ENCODE data around the gene RTN4R.

RTN4R gene

GRCh38 chr22:20248461-20248978, 19.6 kb downstream of the RTN4R start:
- DNase-seq (ENCODE audit: low read depth) = no peak
- no peak overlapping the region for H3K4me3 ChIP-seq (ENCODE audit: low read length)
- no peak for TF ChIP-seq CTCF (conservative IDR thresholded peaks at IDR 0.05; ENCODE audit: low read depth, low read length)

DNA sequence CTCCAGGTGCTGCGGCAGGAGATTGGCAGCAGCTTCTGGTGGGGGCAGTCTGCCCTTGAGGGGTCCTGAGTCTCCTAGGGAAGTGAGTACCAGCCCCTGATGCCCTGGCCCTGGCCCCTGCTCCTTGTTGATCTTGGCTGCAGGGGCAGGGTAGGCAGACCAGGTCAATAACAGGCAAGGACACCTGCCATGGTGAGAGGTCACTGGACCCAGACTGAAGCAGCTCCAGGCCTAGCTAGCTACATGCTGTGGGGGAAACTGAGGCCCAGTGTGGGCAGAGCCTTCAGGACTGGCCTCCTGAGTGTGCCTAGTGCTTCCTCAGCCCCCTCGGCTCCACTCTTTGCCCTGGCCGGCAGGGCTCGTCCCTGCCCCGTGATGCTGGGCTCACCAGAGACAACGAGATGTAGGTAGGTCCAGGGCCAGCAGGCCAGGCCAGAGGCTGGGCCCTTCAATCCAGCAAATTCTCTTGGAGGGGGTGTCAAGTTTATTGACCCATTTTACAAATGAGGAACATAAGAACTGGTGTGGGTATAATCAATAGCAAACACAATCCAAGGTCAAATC, 20.4 kb downstream of the RTN4R start:
- no peak for TF ChIP-seq CTCF (conservative IDR thresholded peaks at IDR 0.05; ENCODE audit: low read depth, low read length)
- no peak overlapping the region for H3K4me3 ChIP-seq (ENCODE audit: low read length)
- DNase-seq (ENCODE audit: low read depth) = no peak

DNA sequence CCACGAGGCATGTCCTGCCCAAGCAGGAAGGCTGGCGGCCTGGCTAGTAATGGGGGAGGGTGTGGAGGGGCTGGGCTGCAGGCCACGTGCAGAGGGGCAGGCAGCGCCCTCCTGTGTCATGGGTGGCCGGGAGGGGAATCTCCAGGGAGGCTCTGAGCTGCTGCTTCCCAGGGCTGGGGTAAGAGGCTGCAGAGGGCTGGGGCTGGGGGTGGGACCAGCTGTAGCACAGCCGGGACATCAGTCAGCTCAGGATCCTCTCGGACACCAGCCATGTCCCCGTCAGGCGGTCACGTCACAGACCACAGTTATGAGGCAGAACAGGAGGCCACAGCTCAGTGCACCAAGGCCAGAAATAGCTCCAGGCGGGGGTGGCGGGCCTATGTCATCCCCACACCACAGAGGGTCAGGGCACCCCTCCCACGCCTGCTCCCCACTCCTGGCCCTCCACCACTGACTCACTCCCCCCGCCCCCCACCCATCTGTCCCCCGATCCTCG, 21.1 kb downstream of the RTN4R start:
- DNase-seq (ENCODE audit: low read depth) = no peak
- no peak for TF ChIP-seq CTCF (conservative IDR thresholded peaks at IDR 0.05; ENCODE audit: low read depth, low read length)
- H3K4me3 ChIP-seq (ENCODE audit: low read length) = no peak overlapping the region

DNA sequence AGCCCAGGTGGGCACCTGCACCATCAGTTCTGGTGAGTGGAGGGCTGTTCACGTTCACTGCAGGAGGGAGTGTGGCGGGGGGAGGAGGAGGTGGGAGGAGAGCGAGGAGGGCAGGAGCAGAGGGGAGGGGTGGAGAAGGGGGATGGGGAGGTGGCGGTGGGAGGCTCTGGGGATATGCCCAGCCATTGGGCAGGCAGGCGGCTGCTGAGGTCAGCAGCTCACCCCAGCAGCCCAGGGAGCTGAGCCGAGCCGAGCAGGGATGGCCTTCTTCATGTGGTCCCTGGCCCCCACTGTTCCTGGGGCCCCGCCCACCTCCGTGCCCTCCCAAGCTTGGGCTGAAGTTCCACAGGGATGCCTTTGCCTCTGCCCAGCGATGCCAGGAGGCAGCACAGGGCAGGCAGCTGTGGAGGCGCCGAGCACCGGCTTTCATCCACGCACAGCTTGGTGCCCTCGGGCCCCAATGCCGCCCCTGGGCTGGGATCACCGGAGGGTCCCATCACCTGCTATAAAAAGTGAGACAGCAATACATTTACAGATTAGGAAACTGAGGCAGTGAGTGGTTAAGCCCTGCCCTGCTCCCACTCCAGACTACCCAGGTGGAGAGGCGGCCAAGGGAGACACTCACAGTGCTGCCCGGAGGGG, 21.6 kb downstream of the RTN4R start:
- no peak overlapping the region for H3K4me3 ChIP-seq (ENCODE audit: low read length)
- DNase-seq (ENCODE audit: low read depth) = no peak
- TF ChIP-seq CTCF (conservative IDR thresholded peaks at IDR 0.05; ENCODE audit: low read depth, low read length) = no peak

DNA sequence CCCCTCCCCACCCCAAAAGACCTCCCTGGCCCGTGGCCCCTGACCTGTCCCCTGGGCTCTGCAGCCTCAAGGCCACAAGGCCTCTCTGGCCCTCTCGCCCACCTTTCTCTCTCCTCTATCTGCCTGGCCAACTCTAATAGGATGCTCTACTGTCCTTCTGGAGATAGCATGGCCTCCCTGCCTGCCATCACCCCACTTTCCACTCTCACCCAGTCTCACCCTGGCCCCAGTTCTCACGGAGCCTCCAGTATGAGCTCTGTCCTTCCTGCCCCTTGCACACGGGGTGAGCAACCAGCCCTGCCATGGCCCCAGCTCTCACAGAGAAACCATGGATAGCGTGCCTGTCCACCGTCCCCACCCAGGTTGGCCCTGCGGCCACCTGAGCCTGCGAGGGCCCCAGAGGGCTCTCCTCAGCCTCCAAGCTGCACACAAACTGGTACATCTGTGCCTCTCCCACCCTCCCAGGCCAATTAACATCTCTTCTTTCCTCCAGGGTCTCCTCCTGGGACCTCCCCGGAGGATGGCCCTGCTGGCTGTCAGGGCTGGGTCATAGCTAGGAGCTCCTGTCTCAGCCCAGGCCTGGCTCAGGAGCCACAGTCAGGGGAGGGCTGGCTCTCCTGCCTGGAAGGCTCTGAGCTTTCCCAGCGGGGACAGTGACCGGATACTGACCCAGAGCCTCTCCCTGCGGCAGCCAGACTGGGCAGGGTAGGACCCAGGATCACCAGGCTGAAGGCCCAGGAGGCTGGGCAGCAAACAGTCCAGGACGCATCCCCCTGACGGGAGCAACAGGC, 22.3 kb downstream of the RTN4R start:
- TF ChIP-seq CTCF (conservative IDR thresholded peaks at IDR 0.05; ENCODE audit: low read depth, low read length) = no peak
- H3K4me3 ChIP-seq (ENCODE audit: low read length) = no peak overlapping the region
- no peak for DNase-seq (ENCODE audit: low read depth)

- H3K4me3 ChIP-seq (ENCODE audit: low read length) = no peak overlapping the region
- no peak for TF ChIP-seq CTCF (conservative IDR thresholded peaks at IDR 0.05; ENCODE audit: low read depth, low read length)
- no peak for DNase-seq (ENCODE audit: low read depth)
These were observed 23.2 kb downstream of the RTN4R start for GRCh38 chr22:20244691-20245576.
